AG10803 (cell line): Measurements from ENCODE around the gene NUP93.

ENCODE experiments used
- DNase-seq: peaks from one replicate; pipeline ENCODE4 v3.0.0; 2010; ENCODE audit warnings: low read depth
- H3K4me3 ChIP-seq: 2 replicates; pipeline ENCODE4 v1.5.1; 2011; ENCODE audit warnings: mild to moderate bottlenecking, low read length, control low read depth
- TF ChIP-seq, protein P1 (sequence below): conservative IDR thresholded peaks from 2 replicates; pipeline ENCODE4 v1.5.1; 2011; ENCODE audit warnings: mild to moderate bottlenecking, low read length, control low read depth, inconsistent platforms

Gene NUP93

DNA sequence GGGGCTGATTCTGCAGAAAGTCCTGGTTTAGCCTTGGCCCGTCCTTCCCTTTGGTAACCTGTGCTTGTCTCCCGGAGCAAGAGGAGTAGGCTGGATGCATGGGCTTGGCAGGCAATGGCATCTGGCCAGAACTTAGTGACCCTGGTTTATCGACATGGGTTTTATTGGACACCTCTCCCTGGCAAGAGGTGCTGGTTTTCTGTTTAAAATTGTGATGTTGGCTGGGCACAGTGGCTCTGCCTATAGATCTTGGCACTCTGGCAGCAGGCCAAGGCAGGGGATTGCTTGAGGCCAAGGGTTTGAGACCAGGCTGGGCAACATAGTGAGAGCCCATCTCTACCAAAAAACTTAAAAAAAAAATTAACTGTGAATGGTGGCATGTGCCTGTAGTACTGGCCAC lies 166.3 kb downstream of the NUP93 start:
- DNase-seq = no peak
- H3K4me3 ChIP-seq = no peak overlapping the region
- TF ChIP-seq, protein P1, sequence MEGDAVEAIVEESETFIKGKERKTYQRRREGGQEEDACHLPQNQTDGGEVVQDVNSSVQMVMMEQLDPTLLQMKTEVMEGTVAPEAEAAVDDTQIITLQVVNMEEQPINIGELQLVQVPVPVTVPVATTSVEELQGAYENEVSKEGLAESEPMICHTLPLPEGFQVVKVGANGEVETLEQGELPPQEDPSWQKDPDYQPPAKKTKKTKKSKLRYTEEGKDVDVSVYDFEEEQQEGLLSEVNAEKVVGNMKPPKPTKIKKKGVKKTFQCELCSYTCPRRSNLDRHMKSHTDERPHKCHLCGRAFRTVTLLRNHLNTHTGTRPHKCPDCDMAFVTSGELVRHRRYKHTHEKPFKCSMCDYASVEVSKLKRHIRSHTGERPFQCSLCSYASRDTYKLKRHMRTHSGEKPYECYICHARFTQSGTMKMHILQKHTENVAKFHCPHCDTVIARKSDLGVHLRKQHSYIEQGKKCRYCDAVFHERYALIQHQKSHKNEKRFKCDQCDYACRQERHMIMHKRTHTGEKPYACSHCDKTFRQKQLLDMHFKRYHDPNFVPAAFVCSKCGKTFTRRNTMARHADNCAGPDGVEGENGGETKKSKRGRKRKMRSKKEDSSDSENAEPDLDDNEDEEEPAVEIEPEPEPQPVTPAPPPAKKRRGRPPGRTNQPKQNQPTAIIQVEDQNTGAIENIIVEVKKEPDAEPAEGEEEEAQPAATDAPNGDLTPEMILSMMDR = no peak

GRCh38 chr16:56897026-56897799 lies 167.3 kb downstream of the NUP93 start:
- no peak overlapping the region for H3K4me3 ChIP-seq
- no peak for DNase-seq
- TF ChIP-seq, protein P1 = no peak

DNA sequence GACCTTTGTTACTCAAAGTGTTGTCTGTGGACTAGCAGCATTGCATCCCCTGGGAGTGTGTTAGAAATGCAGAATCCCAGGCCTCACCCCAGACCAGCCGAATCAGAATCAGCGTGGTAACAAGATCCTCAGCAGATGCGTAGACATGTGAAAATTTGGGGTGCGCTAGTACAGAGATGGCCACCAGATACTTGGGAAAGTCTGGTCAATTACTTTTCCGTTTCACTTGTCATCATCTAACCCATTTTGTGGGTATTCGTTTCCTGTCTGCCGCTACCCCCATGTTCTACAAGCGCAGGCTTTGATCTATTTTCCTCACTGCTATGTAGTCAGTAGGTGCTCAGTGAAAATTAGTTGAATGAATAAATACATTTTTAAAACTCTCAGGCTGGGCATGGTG lies 168.9 kb downstream of the NUP93 start:
- H3K4me3 ChIP-seq = no peak overlapping the region
- TF ChIP-seq, protein P1 = no peak
- DNase-seq = no peak
